Activated naive CD8-positive, alpha-beta T cell treated with anti-CD3 and anti-CD28 coated beads for 36 hours (primary cell): ENCODE measurements around the gene CASP6. TPM values are rescaled to one million over a fixed set of nuclear protein-coding genes. Genes with fewer than 3 reads are reported as not detected.

Source experiments
- DNase-seq: peaks from one replicate; pipeline ENCODE4 v3.0.0; 2021
- H3K27ac Mint-ChIP-seq: one replicate; pipeline ENCODE4 v1.8.0; 2022; ENCODE audit warnings: mild to moderate bottlenecking, moderate library complexity, mixed read lengths
- H3K27me3 Mint-ChIP-seq: one replicate; pipeline ENCODE4 v1.8.0; 2022; ENCODE audit warnings: mild to moderate bottlenecking, mixed read lengths
- H3K36me3 Mint-ChIP-seq: one replicate; pipeline ENCODE4 v1.8.0; 2021; ENCODE audit warnings: mild to moderate bottlenecking, mixed read lengths
- H3K4me1 Mint-ChIP-seq: one replicate; pipeline ENCODE4 v1.8.0; 2021; ENCODE audit warnings: mixed read lengths
- H3K4me3 Mint-ChIP-seq: one replicate; pipeline ENCODE4 v1.8.0; 2022; ENCODE audit warnings: mild to moderate bottlenecking, moderate library complexity, mixed read lengths
- H3K9me3 Mint-ChIP-seq: one replicate; pipeline ENCODE4 v1.8.0; 2022; ENCODE audit warnings: mixed read lengths
- total RNA-seq, 2 experiments: library from RNA; stranded (reverse); gene quantifications; one replicate each; pipeline ENCODE4 v1.2.3, GENCODE V29; 2021

The CASP6 gene
- total RNA-seq, 2 experiments from 2014 or later = 22.2 to 23.5 TPM

DNA sequence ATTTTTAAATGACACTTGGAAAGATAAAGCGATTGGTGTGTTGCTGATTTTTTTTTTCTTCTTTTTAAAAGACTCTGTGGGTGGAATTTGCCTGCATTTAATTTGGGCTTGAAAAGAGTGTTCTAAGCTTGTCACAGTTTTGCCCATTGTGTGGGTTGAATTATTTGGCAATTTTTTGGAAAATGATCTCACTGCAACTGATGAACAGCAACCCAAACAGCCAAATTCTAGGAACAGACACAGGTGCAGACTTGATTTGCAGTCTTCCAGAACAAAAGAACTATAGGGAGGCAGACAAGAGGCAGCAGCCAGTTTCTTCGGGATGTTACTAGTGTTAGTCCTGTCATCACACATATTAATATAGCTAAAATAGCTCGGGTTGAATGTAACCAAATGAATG lies 40.5 kb downstream of the CASP6 start:
- H3K27ac Mint-ChIP-seq = no peak overlapping the region
- H3K27me3 Mint-ChIP-seq = no peaks in the 10 kb centered on the region
- H3K4me1 Mint-ChIP-seq = peaks cover 48% of the 10 kb centered on the region

DNA sequence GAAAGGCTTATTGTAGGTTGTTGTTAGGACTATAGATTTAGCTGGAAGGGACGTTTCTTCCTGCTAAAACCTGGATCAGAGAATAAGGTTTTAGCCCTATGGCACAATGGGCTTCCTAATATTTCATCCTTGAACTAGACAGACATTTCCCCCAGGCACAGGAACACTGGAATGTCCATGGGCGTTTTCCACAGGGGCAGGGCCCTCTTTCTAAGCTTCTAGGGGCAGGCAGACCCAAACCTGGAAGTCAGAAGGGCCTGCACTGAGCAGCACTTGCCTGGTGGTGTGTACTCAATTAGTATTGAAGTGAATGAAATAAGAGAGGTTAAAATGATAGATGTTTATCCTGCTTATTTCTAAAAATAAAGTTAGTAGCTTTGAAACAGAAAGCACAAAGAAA lies 41.1 kb downstream of the CASP6 start:
- DNase-seq = no peak
- Mint-ChIP-seq H3K4me3 (no peak overlapping the region), H3K4me1 (peaks cover 49% of the 10 kb centered on the region)

More for the DNA sequence above, 40.5 kb downstream of the CASP6 start:
- no peak for DNase-seq
- H3K4me3 Mint-ChIP-seq = no peak overlapping the region
- peaks cover 18% of the 10 kb centered on the region for H3K36me3 Mint-ChIP-seq
- H3K9me3 Mint-ChIP-seq = no peaks in the 10 kb centered on the region

GRCh38 chr4:109658871-109659410 lies 44.3 kb downstream of the CASP6 start:
- H3K27ac Mint-ChIP-seq = no peak overlapping the region
- H3K36me3 Mint-ChIP-seq = peaks cover 13% of the 10 kb centered on the region
- no peaks in the 10 kb centered on the region for H3K9me3 Mint-ChIP-seq
- H3K4me1 Mint-ChIP-seq = peaks cover 42% of the 10 kb centered on the region
- H3K4me3 Mint-ChIP-seq = no peak overlapping the region
- DNase-seq = no peak
- H3K27me3 Mint-ChIP-seq = no peaks in the 10 kb centered on the region

More for the DNA sequence above, 41.1 kb downstream of the CASP6 start:
- no peaks in the 10 kb centered on the region for H3K27me3 Mint-ChIP-seq
- H3K36me3 Mint-ChIP-seq = peaks cover 16% of the 10 kb centered on the region
- no peak overlapping the region for H3K27ac Mint-ChIP-seq
- H3K9me3 Mint-ChIP-seq = no peaks in the 10 kb centered on the region

GRCh38 chr4:109657854-109658418 lies 45.3 kb downstream of the CASP6 start:
- no peak overlapping the region for H3K27ac Mint-ChIP-seq
- H3K9me3 Mint-ChIP-seq = peaks cover 2% of the 10 kb centered on the region
- no peak for DNase-seq
- H3K36me3 Mint-ChIP-seq = peaks cover 19% of the 10 kb centered on the region
- H3K4me1 Mint-ChIP-seq = peaks cover 37% of the 10 kb centered on the region
- no peak overlapping the region for H3K4me3 Mint-ChIP-seq
- H3K27me3 Mint-ChIP-seq = no peaks in the 10 kb centered on the region

GRCh38 chr4:109655396-109655795 lies 47.8 kb downstream of the CASP6 start:
- H3K36me3 Mint-ChIP-seq = peaks cover 38% of the 10 kb centered on the region
- H3K4me1 Mint-ChIP-seq = peaks cover 41% of the 10 kb centered on the region
- peak overlapping the region; percentile 28 for H3K27ac Mint-ChIP-seq
- DNase-seq = no peak
- peaks cover 16% of the 10 kb centered on the region for H3K9me3 Mint-ChIP-seq
- no peaks in the 10 kb centered on the region for H3K27me3 Mint-ChIP-seq
- H3K4me3 Mint-ChIP-seq = no peak overlapping the region

- Mint-ChIP-seq H3K27ac (peak overlapping the region; percentile 72), H3K36me3 (peaks cover 57% of the 10 kb centered on the region), H3K27me3 (no peaks in the 10 kb centered on the region), H3K4me1 (peaks cover 36% of the 10 kb centered on the region), H3K9me3 (peaks cover 22% of the 10 kb centered on the region), H3K4me3 (no peak overlapping the region)
- peak; percentile 10 for DNase-seq
Measured at GRCh38 chr4:109649872-109650271, 53.4 kb downstream of the CASP6 start.

- Mint-ChIP-seq H3K4me3 (peak overlapping the region; percentile 57), H3K4me1 (peaks cover 39% of the 10 kb centered on the region), H3K27me3 (no peaks in the 10 kb centered on the region), H3K36me3 (peaks cover 50% of the 10 kb centered on the region), H3K9me3 (peaks cover 22% of the 10 kb centered on the region), H3K27ac (peak overlapping the region; percentile 94)
- no peak for DNase-seq
Measured at GRCh38 chr4:109648997-109649575, 54.2 kb downstream of the CASP6 start.

DNA sequence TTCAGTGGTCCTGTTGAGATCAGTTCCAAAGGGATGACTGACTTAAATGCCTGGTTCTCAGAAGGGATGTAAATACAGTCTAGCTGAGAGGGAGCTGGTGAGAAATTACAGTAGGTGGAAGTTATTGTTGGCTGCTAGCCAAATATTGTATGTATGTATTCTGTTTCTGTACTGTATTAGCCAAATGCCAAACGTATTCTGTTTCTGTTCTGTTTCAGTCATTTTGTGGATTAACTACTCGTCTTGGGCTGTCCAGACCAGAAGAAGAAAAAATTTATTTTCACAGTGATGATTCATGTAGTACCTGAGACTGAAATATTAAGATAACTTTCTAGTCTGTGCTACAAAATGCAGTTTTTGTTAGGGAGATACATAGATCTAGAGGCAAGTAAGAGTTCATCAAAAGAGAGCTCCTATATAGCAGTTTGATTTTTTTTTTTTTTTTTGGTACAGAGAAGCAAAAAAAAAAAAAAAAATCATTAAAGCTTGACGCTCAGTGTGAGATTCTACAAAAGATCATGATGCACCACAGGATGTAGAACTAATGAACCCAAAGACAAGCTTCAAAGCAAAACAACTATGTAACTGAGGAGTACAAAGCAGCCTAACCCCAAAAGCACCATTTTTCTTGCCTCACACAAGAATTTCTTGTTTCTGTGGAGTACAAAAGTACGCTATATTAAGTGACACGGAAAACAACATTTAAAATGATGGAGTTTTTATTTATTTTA lies 54.8 kb downstream of the CASP6 start:
- no peak for DNase-seq
- Mint-ChIP-seq H3K4me1 (peaks cover 39% of the 10 kb centered on the region), H3K27me3 (no peaks in the 10 kb centered on the region), H3K4me3 (peak overlapping the region; percentile 53), H3K27ac (peak overlapping the region; percentile 94), H3K9me3 (peaks cover 22% of the 10 kb centered on the region), H3K36me3 (peaks cover 44% of the 10 kb centered on the region)

GRCh38 chr4:109645874-109646710 lies 57.2 kb downstream of the CASP6 start:
- H3K27ac Mint-ChIP-seq = no peak overlapping the region
- H3K27me3 Mint-ChIP-seq = no peaks in the 10 kb centered on the region
- H3K36me3 Mint-ChIP-seq = peaks cover 25% of the 10 kb centered on the region
- H3K4me3 Mint-ChIP-seq = no peak overlapping the region
- DNase-seq = no peak
- H3K9me3 Mint-ChIP-seq = peaks cover 6% of the 10 kb centered on the region
- peaks cover 45% of the 10 kb centered on the region for H3K4me1 Mint-ChIP-seq

GRCh38 chr4:109640644-109641043 lies 62.6 kb downstream of the CASP6 start:
- Mint-ChIP-seq H3K27ac (peak overlapping the region; percentile 65), H3K27me3 (no peaks in the 10 kb centered on the region), H3K4me3 (no peak overlapping the region)

More at GRCh38 chr4:109640644-109641043, 62.6 kb downstream of the CASP6 start:
- Mint-ChIP-seq H3K36me3 (peaks cover 37% of the 10 kb centered on the region), H3K9me3 (peaks cover 21% of the 10 kb centered on the region), H3K4me1 (peaks cover 31% of the 10 kb centered on the region)
- DNase-seq = no peak

Other genes starting within 250 kb of the CASP6 start
- 10 to 100 TPM; 72.7 to 76.1 TPM for gene MCUB, start 143.2 kb downstream of the CASP6 start, total RNA-seq
- 10 to 100 TPM; 24.0 to 31.2 TPM for gene PLA2G12A, start 26.6 kb upstream of the CASP6 start, total RNA-seq
- gene CFI, start 98.6 kb upstream of the CASP6 start, total RNA-seq = not detected
- gene GAR1, start 112.3 kb upstream of the CASP6 start, total RNA-seq = 10 to 100 TPM; 62.9 to 64.1 TPM
- not detected for gene RRH, start 124.5 kb upstream of the CASP6 start, total RNA-seq
- under 1 TPM; 0.08 to 0.16 TPM for gene LRIT3, start 144.7 kb upstream of the CASP6 start, total RNA-seq
- gene EGF, start 209.4 kb upstream of the CASP6 start, total RNA-seq = not detected